Panc1 (cell line): ENCODE data around the gene PDE1C. TPM values are rescaled to one million over a fixed set of nuclear protein-coding genes. Genes with fewer than 3 reads are reported as not detected.

Source experiments
- ATAC-seq: fragments of 200-7000 bp; cut with Tn5 transposase; 2 replicates; pipeline ENCODE4 v1.9.1; 2020; ENCODE audit warnings: mild to moderate bottlenecking, moderate library complexity
- BruUV-seq: library from RNA; stranded (reverse); fragments of 400-500 nt; replicated peaks from 2 replicates; lab custom pipeline; 2021; lab: Mats Ljungman, UMichigan
- CTCF ChIA-PET: fragments of 300-600 bp; sonication (Branson Sonifier 250); formaldehyde crosslinking; loops from one replicate; lab custom pipeline; 2022; ENCODE audit warnings: antibody characterized with exemption; lab: Charles Lee
- POLR2A ChIA-PET: fragments of 300-600 bp; sonication (Branson Sonifier 250); formaldehyde crosslinking; loops from one replicate; lab custom pipeline; 2022; ENCODE audit warnings: antibody characterized with exemption; lab: Charles Lee
- DNase-seq: peaks from one replicate; pipeline ENCODE4 v3.0.0-alpha.2; 2010; ENCODE audit warnings: low read depth, low spot score
- H3K27ac ChIP-seq: 2 replicates; pipeline ENCODE4 v1.5.1; 2011; ENCODE audit warnings: mild to moderate bottlenecking, low read length, inconsistent platforms
- H3K27me3 ChIP-seq: fragments of 200-500 bp; sonication (Bioruptor generic); 2 replicates; pipeline ENCODE4 v1.6.0; 2014; ENCODE audit warnings: low read length, inconsistent platforms; ENCODE audit not compliant: control insufficient read depth, insufficient read depth
- H3K36me3 ChIP-seq: fragments of 200-500 bp; sonication (Bioruptor generic); 2 replicates; pipeline ENCODE4 v1.5.1; 2014; ENCODE audit warnings: inconsistent platforms, mild to moderate bottlenecking, low read length, moderate library complexity; ENCODE audit not compliant: control insufficient read depth, insufficient read depth
- H3K4me1 ChIP-seq: 2 replicates; pipeline ENCODE4 v1.5.1; 2011; ENCODE audit warnings: inconsistent platforms, mild to moderate bottlenecking, low read length, moderate library complexity; ENCODE audit not compliant: control insufficient read depth, insufficient read depth
- H3K4me3 ChIP-seq, 2 experiments: 2 replicates each; pipeline ENCODE4 v1.5.1; 2011 to 2012; ENCODE audit warnings: low read depth in 2 of 2, low read length in 2 of 2, mild to moderate bottlenecking in 2 of 2, inconsistent platforms in 1 of 2, moderate library complexity in 1 of 2
- H3K9me3 ChIP-seq: fragments of 200-500 bp; sonication (Bioruptor generic); 2 replicates; pipeline ENCODE4 v1.5.1; 2014; ENCODE audit warnings: low read depth, mild to moderate bottlenecking, inconsistent platforms, low read length, moderate library complexity; ENCODE audit not compliant: control insufficient read depth, insufficient read depth
- CTCF ChIP-seq: fragments of 450-650 bp; IDR thresholded peaks from 2 replicates; pipeline ENCODE4 v1.5.1; 2017; ENCODE audit warnings: mild to moderate bottlenecking
- POLR2AphosphoS5 ChIP-seq: IDR thresholded peaks from 2 replicates; pipeline ENCODE4 v1.6.1; 2012; ENCODE audit warnings: mild to moderate bottlenecking, low read depth, low read length, moderate library complexity
- REST ChIP-seq, 2 experiments: IDR thresholded peaks; 2 replicates each; pipeline ENCODE4 v1.6.1; 2011 to 2012; ENCODE audit warnings: low read depth in 2 of 2, control low read depth in 1 of 2, low read length in 1 of 2, mild to moderate bottlenecking in 1 of 2, moderate library complexity in 1 of 2; ENCODE audit not compliant: insufficient read depth in 1 of 2
- SIN3A ChIP-seq: IDR thresholded peaks from 2 replicates; pipeline ENCODE4 v1.6.1; 2012; ENCODE audit warnings: low read depth, mild to moderate bottlenecking, low read length, moderate library complexity, borderline replicate concordance; ENCODE audit not compliant: insufficient read depth
- TCF7L2 ChIP-seq: IDR thresholded peaks from 2 replicates; pipeline ENCODE4 v1.6.1; 2011; ENCODE audit warnings: mild to moderate bottlenecking, low read depth, low read length, inconsistent platforms
- in situ Hi-C: cut with HindIII; loops from 2 replicates; pipeline ENCODE4 v1.10.0; 2016; ENCODE audit warnings: low sequenced_read_pairs, low pct_unique_long_range_greater_than_20kb
- intact Hi-C: fragments of 100-400 bp; cut with micrococcal nuclease; formaldehyde crosslinking; loops from one replicate; pipeline ENCODE4 v1.10.0; 2022; ENCODE audit not compliant: unreplicated experiment
- total RNA-seq: library from RNA; stranded (reverse); gene quantifications from one replicate; pipeline ENCODE4 v1.2.1, GENCODE V29; 2021; ENCODE audit not compliant: unreplicated experiment

The PDE1C gene
- total RNA-seq, 1 experiment from 2014 or later, result not detected

- Histone ChIP-seq H3K9me3 (no peaks in the 10 kb centered on the region), H3K4me3 (no peak overlapping the region), H3K4me1 (no peaks in the 10 kb centered on the region), H3K36me3 (no peaks in the 10 kb centered on the region), H3K27ac (no peak overlapping the region), H3K27me3 (no peaks in the 10 kb centered on the region; the same call in 1 of the 2 replicates)
- POLR2A ChIA-PET, result no interaction called here
- in situ Hi-C loops (no loop called here), intact Hi-C loops (no loop called here)
- ATAC-seq (no peak), DNase-seq (no peak)
- no peak for TF ChIP-seq TCF7L2
- TF ChIP-seq CTCF, result no peak
- no peak for TF ChIP-seq POLR2AphosphoS5
- no peak for TF ChIP-seq SIN3A
- no peak for TF ChIP-seq REST (IDR thresholded peaks at IDR 0.05; ENCODE audit: insufficient read depth in 1 of 2, low read depth in 2 of 2, low read length in 1 of 2)
- CTCF ChIA-PET, result no interaction called here
- BruUV-seq, result no TSS peak
These were observed 251.2 kb downstream of the PDE1C start for GRCh38 chr7:31819031-31819430.

GRCh38 chr7:31816810-31817209 is 253.4 kb downstream of the PDE1C start:
- ChIA-PET POLR2A (no interaction called here), CTCF (no interaction called here)
- TF ChIP-seq SIN3A, result no peak
- TF ChIP-seq REST (IDR thresholded peaks at IDR 0.05; ENCODE audit: insufficient read depth in 1 of 2, low read depth in 2 of 2, low read length in 1 of 2), result no peak
- no peak for TF ChIP-seq CTCF
- TF ChIP-seq POLR2AphosphoS5, result no peak
- TF ChIP-seq TCF7L2, result no peak
- in situ Hi-C loops, result no loop called here
- intact Hi-C loops, result no loop called here
- Histone ChIP-seq H3K4me3 (no peak overlapping the region), H3K4me1 (no peaks in the 10 kb centered on the region), H3K36me3 (no peaks in the 10 kb centered on the region), H3K27ac (no peak overlapping the region), H3K27me3 (no peaks in the 10 kb centered on the region; the same call in 1 of the 2 replicates), H3K9me3 (no peaks in the 10 kb centered on the region)
- BruUV-seq, result no TSS peak
- DNase-seq (no peak), ATAC-seq (no peak)
